Anterior cingulate cortex (tissue), 58 donors: ENCODE data around the gene CCDC152.

Source experiments
- DNase-seq, 58 donors: peaks; one replicate each; lab custom pipeline; 2025; lab: John Stamatoyannopoulos, UW

The CCDC152 gene

GRCh38 chr5:42779083-42779482 is 22.5 kb downstream of the CCDC152 start:
- no peak for DNase-seq

GRCh38 chr5:42781584-42781983 is 25.0 kb downstream of the CCDC152 start:
- no peak for DNase-seq

GRCh38 chr5:42784132-42784531 is 27.5 kb downstream of the CCDC152 start:
- no peak for DNase-seq

GRCh38 chr5:42785756-42786155 is 29.1 kb downstream of the CCDC152 start:
- no peak for DNase-seq

GRCh38 chr5:42787073-42787472 is 30.5 kb downstream of the CCDC152 start:
- no peak for DNase-seq

- DNase-seq = no peak
These were observed 31.2 kb downstream of the CCDC152 start for GRCh38 chr5:42787845-42788244.

GRCh38 chr5:42791151-42791550 is 34.5 kb downstream of the CCDC152 start:
- no peak for DNase-seq

GRCh38 chr5:42798284-42799240 is 41.9 kb downstream of the CCDC152 start:
- no peak for DNase-seq

GRCh38 chr5:42799241-42799608 is 42.6 kb downstream of the CCDC152 start:
- no peak for DNase-seq

GRCh38 chr5:42799668-42800114 is 43.1 kb downstream of the CCDC152 start:
- no peak for DNase-seq

- DNase-seq = no peak
These were observed 44.2 kb downstream of the CCDC152 start for GRCh38 chr5:42800748-42801330.

- no peak for DNase-seq
These were observed 45.0 kb downstream of the CCDC152 start for GRCh38 chr5:42801516-42802166.

- no peak for DNase-seq
These were observed 48.2 kb downstream of the CCDC152 start for GRCh38 chr5:42804717-42805339.

GRCh38 chr5:42806004-42806700 is 49.5 kb downstream of the CCDC152 start:
- DNase-seq = no peak

- DNase-seq = no peak
These were observed 50.2 kb downstream of the CCDC152 start for GRCh38 chr5:42806701-42807262.

GRCh38 chr5:42807722-42808447 is 51.3 kb downstream of the CCDC152 start:
- DNase-seq = peak in 12 of 58 donors; percentile 3 to 24 (median 12)

GRCh38 chr5:42808888-42809611 is 52.4 kb downstream of the CCDC152 start:
- no peak for DNase-seq

GRCh38 chr5:42810834-42811590 is 54.4 kb downstream of the CCDC152 start:
- DNase-seq = no peak
